B cell (primary cell): ENCODE results near the gene DVL1. TPM values are rescaled to one million over a fixed set of nuclear protein-coding genes. Genes with fewer than 3 reads are reported as not detected.

ENCODE experiments used
- ATAC-seq: fragments of 200-7000 bp; cut with Tn5 transposase; one replicate; pipeline ENCODE4 v1.10.0; 2021; ENCODE audit warnings: low read depth, mild to moderate bottlenecking, moderate number of reproducible peaks, moderate library complexity
- CTCF ChIA-PET: fragments of 350-600 bp; sonication (Branson Sonifier 250); formaldehyde crosslinking; loops from one replicate; lab custom pipeline; 2021; ENCODE audit warnings: antibody characterized with exemption, inconsistent platforms; lab: Charles Lee
- POLR2A ChIA-PET: fragments of 350-600 bp; sonication (Branson Sonifier 250); formaldehyde crosslinking; loops from one replicate; lab custom pipeline; 2021; ENCODE audit warnings: antibody characterized with exemption; lab: Charles Lee
- DNase-seq: peaks from one replicate; pipeline ENCODE4 v3.0.0; 2013
- H2AFZ ChIP-seq: 2 replicates; pipeline ENCODE4 v1.6.1; 2012; ENCODE audit warnings: mild to moderate bottlenecking, low read depth, low read length; ENCODE audit not compliant: insufficient read depth, poor library complexity, severe bottlenecking
- H3K27ac ChIP-seq, 2 donors: 1 replicate in 1 of 2; 2 replicates in 1 of 2; pipeline ENCODE4 v1.5.1; 2012 to 2013; ENCODE audit warnings: low read length in 2 of 2, mild to moderate bottlenecking in 2 of 2, moderate library complexity in 1 of 2
- H3K27me3 ChIP-seq, 4 experiments: fragments of 200-600 bp in 1 of 4; sonication (generic) in 1 of 4; replicated peaks in 1 of 4; 1 replicate in 2 of 4; 2 replicates in 2 of 4; pipeline versions ENCODE4 v1.6.1 to v1.7.0; 2013 to 2016; ENCODE audit warnings: low read length in 3 of 4, mild to moderate bottlenecking in 2 of 4, mixed read lengths in 1 of 4, moderate library complexity in 1 of 4; ENCODE audit not compliant: insufficient read depth in 4 of 4, control insufficient read depth in 3 of 4; ENCODE audit errors: control extremely low read depth in 1 of 4
- H3K36me3 ChIP-seq, 2 experiments: replicated peaks in 1 of 2; 1 replicate in 1 of 2; 2 replicates in 1 of 2; pipeline versions ENCODE4 v1.6.1 to v1.7.1; 2013; ENCODE audit warnings: low read length in 1 of 2; ENCODE audit not compliant: insufficient read depth in 2 of 2, control insufficient read depth in 1 of 2; ENCODE audit errors: control extremely low read depth in 1 of 2, extremely low read depth in 1 of 2
- H3K4me1 ChIP-seq, 2 donors: fragments of 200-600 bp in 1 of 2; sonication (generic) in 1 of 2; 1 replicate in 1 of 2; 2 replicates in 1 of 2; pipeline versions ENCODE4 v1.5.1 to v1.6.1; 2013 to 2017; ENCODE audit warnings: low read length in 2 of 2; ENCODE audit not compliant: control insufficient read depth in 2 of 2, insufficient read depth in 2 of 2
- H3K4me2 ChIP-seq: replicated peaks from 2 replicates; pipeline ENCODE3; 2012; ENCODE audit warnings: mild to moderate bottlenecking, low read depth, low read length; ENCODE audit not compliant: poor library complexity, severe bottlenecking
- H3K4me3 ChIP-seq, 5 experiments: fragments of 200-600 bp in 1 of 5; sonication (generic) in 1 of 5; 1 replicate in 3 of 5; 2 replicates in 2 of 5; pipeline versions ENCODE4 v1.5.1 to v1.7.0; 2011 to 2016; ENCODE audit warnings: low read length in 4 of 5, mild to moderate bottlenecking in 4 of 5, low read depth in 2 of 5, control low read depth in 1 of 5, moderate library complexity in 1 of 5; ENCODE audit not compliant: insufficient read depth in 1 of 5; ENCODE audit errors: control extremely low read depth in 1 of 5, extremely low read depth in 1 of 5
- H3K79me2 ChIP-seq: fragments of 200-600 bp; sonication (generic); one replicate; pipeline ENCODE4 v1.6.0; 2016; ENCODE audit warnings: low read length; ENCODE audit not compliant: control insufficient read depth, insufficient read depth
- H3K9ac ChIP-seq: fragments of 200-600 bp; sonication (generic); 2 replicates; pipeline ENCODE4 v1.6.1; 2017; ENCODE audit warnings: mild to moderate bottlenecking, low read length, moderate library complexity
- H3K9me3 ChIP-seq, 3 donors: one replicate each; pipeline versions ENCODE4 v1.6.1 to v1.7.1; 2013; ENCODE audit warnings: low read length in 2 of 3; ENCODE audit not compliant: control insufficient read depth in 2 of 3, insufficient read depth in 1 of 3; ENCODE audit errors: control extremely low read depth in 1 of 3
- H4K20me1 ChIP-seq: 2 replicates; pipeline ENCODE4 v1.6.0; 2012; ENCODE audit warnings: mild to moderate bottlenecking, low read length; ENCODE audit not compliant: insufficient read depth, control insufficient read depth, poor library complexity, severe bottlenecking
- H3K27ac Mint-ChIP-seq: one replicate; pipeline ENCODE4 v1.8.0; 2021; ENCODE audit warnings: mixed read lengths
- H3K27me3 Mint-ChIP-seq: one replicate; pipeline ENCODE4 v1.8.0; 2021; ENCODE audit warnings: mixed read lengths
- H3K4me1 Mint-ChIP-seq: one replicate; pipeline ENCODE4 v1.8.0; 2021; ENCODE audit warnings: mixed read lengths
- H3K4me3 Mint-ChIP-seq: one replicate; pipeline ENCODE4 v1.8.0; 2021; ENCODE audit warnings: mixed read lengths
- H3K9me3 Mint-ChIP-seq: one replicate; pipeline ENCODE4 v1.8.0; 2022; ENCODE audit warnings: mixed read lengths; ENCODE audit not compliant: insufficient read depth
- EZH2 ChIP-seq: IDR thresholded peaks from 2 replicates; pipeline ENCODE4 v1.6.1; 2012; ENCODE audit warnings: borderline replicate concordance, low read depth, mild to moderate bottlenecking, moderate library complexity, low read length; ENCODE audit not compliant: insufficient read depth, poor library complexity, severe bottlenecking
- WGBS: methylation state at CpG from one replicate; pipeline ENCODE4 v1.1.5; 2013; ENCODE audit warnings: missing lambda C conversion rate; ENCODE audit not compliant: insufficient coverage; 5-methylcytosine and 5-hydroxymethylcytosine counted together
- intact Hi-C: fragments of 100-400 bp; cut with micrococcal nuclease; formaldehyde crosslinking; loops from one replicate; pipeline ENCODE4 v1.10.0; 2022
- polyA plus RNA-seq: library from polyadenylated mRNA; depleted of rRNA; stranded (reverse); fragments of >200 nt; gene quantifications from 2 replicates; pipeline ENCODE4 v1.2.3, GENCODE V29; 2012
- total RNA-seq, 2 donors: library from RNA; stranded (reverse); fragments of 120-200 nt in 1 of 2; gene quantifications; 1 replicate in 1 of 2; 2 replicates in 1 of 2; pipeline versions ENCODE4 v1.2.3 to v1.2.4, GENCODE V29; 2013 to 2022
- TF ChIP-seq, protein P1 (sequence below): fragments of 200-600 bp; IDR thresholded peaks from one replicate; pipeline ENCODE4 v1.8.0; 2022; ENCODE audit warnings: antibody characterized with exemption, mild to moderate bottlenecking

Gene DVL1
- total and polyA plus RNA-seq, 2 donors (not counting 1 experiment from before 2014, with no cell fraction given) = 46.1 to 53.5 TPM

DNA sequence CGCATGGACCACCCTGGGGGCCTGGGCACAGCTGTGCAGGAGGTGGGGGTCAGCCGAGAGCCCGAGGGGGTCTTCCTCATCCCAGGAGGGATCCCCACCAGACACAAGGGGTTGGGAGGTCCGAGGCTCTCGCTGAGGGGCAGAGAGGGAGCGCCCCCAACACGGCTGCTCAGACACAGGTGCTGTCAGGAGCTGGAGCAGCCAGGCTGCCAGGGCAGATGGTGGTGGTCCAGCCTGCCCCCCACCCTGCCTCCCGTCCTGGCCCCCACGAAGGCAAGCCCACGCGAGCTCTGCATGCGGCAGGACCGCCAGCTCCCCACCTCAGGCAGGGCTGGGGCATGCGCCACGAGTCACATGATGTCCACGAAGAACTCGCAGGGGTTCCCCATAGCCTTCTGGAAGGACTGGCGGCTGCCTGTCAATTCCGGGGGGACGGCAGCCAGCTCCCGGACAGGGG lies 13.4 kb downstream of the DVL1 start:
- Histone ChIP-seq H3K9ac (no peak overlapping the region), H3K36me3 (peaks cover 0 to 12% of the 10 kb centered on the region in 2 experiments), H3K27ac (no peak overlapping the region), H2AFZ (no peak overlapping the region), H3K4me3 (no peak overlapping the region), H3K9me3 (peaks cover 0 to 7% (median 0%) of the 10 kb centered on the region in 3 donors), H4K20me1 (no peaks in the 10 kb centered on the region), H3K4me2 (no peak overlapping the region), H3K79me2 (no peaks in the 10 kb centered on the region), H3K27me3 (no peaks in the 10 kb centered on the region), H3K4me1 (peaks cover 0 to 8% of the 10 kb centered on the region in 2 donors)
- intact Hi-C loops = no loop called here
- TF ChIP-seq, protein P1, sequence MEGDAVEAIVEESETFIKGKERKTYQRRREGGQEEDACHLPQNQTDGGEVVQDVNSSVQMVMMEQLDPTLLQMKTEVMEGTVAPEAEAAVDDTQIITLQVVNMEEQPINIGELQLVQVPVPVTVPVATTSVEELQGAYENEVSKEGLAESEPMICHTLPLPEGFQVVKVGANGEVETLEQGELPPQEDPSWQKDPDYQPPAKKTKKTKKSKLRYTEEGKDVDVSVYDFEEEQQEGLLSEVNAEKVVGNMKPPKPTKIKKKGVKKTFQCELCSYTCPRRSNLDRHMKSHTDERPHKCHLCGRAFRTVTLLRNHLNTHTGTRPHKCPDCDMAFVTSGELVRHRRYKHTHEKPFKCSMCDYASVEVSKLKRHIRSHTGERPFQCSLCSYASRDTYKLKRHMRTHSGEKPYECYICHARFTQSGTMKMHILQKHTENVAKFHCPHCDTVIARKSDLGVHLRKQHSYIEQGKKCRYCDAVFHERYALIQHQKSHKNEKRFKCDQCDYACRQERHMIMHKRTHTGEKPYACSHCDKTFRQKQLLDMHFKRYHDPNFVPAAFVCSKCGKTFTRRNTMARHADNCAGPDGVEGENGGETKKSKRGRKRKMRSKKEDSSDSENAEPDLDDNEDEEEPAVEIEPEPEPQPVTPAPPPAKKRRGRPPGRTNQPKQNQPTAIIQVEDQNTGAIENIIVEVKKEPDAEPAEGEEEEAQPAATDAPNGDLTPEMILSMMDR = no peak
- no peak for TF ChIP-seq EZH2
- ChIA-PET POLR2A (no interaction called here), CTCF (no interaction called here)
- Mint-ChIP-seq H3K27ac (no peak overlapping the region), H3K9me3 (no peaks in the 10 kb centered on the region), H3K4me3 (no peak overlapping the region), H3K27me3 (no peaks in the 10 kb centered on the region), H3K4me1 (peaks cover 2% of the 10 kb centered on the region)
- WGBS = 93% methylated on average over 19 of the region's 21 CpGs
- ATAC-seq (no peak), DNase-seq (no peak)

DNA sequence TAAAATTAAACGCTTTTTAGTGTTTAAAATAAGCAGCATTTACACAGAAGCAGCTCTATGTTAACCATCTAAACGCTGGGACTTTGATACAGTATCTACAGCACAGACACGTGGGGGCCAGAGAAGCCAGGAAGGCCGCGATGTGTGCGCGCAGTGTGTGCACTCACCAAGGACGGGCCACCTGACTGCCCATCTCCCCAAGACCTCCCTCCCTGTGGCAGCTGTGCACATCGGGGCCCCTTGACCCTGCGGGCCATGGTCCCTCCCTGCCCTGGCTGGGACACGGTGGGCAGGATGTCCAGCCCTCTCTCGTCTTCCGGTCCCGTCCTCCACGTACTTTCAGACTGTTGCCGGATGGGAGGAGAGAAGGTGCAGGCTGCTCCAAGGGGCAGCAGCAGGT lies 13.9 kb downstream of the DVL1 start:
- 91% methylated on average over 13 of the region's 16 CpGs for WGBS
- Mint-ChIP-seq H3K27ac (no peak overlapping the region), H3K4me1 (peaks cover 2% of the 10 kb centered on the region), H3K9me3 (no peaks in the 10 kb centered on the region), H3K4me3 (no peak overlapping the region), H3K27me3 (no peaks in the 10 kb centered on the region)
- Histone ChIP-seq H3K4me3 (no peak overlapping the region), H4K20me1 (no peaks in the 10 kb centered on the region), H3K27ac (no peak overlapping the region), H3K79me2 (no peaks in the 10 kb centered on the region), H3K36me3 (peaks cover 0 to 11% of the 10 kb centered on the region in 2 experiments), H3K9me3 (peaks cover 0 to 9% (median 0%) of the 10 kb centered on the region in 3 donors), H3K4me1 (peaks cover 0 to 13% of the 10 kb centered on the region in 2 donors), H2AFZ (no peak overlapping the region), H3K4me2 (no peak overlapping the region), H3K27me3 (no peaks in the 10 kb centered on the region), H3K9ac (no peak overlapping the region)
- intact Hi-C loops = no loop called here
- POLR2A ChIA-PET = no interaction called here
- CTCF ChIA-PET = no interaction called here
- DNase-seq = no peak
- no peak for ATAC-seq
- TF ChIP-seq, protein P1 = no peak
- no peak for TF ChIP-seq EZH2
